Ishikawa (cell line): ENCODE results near the gene FSTL4.

Experiments used
- EP300 ChIP-seq: IDR thresholded peaks from 2 replicates; pipeline ENCODE4 v1.6.1; 2012; ENCODE audit warnings: borderline replicate concordance
- TF ChIP-seq, protein P1 (sequence below): IDR thresholded peaks from 2 replicates; pipeline ENCODE4 v1.6.1; 2012

DNA sequence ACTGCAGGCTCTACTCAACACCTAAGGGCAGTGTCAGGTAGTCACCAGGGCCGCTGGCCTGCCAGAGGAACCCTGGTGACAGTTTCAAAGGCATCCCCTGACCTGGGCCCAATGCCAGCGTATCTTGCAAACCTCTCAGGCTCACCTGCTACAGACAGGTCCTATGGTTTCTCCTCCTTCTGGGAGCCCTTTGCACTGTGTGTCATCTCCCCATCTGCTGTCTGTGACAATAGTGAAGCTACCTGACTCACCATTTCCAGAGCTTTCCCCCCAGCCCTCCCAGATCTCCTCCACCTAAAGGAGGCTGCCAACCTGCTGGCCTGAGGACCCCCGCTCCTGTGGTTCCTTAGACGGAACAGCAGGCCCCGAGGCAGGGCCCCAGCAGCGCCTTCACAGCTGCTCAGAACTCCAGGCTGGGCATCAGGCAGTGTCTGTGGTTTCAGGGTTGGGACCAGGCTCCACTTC, 203.1 kb downstream of the FSTL4 start:
- TF ChIP-seq, protein P1, sequence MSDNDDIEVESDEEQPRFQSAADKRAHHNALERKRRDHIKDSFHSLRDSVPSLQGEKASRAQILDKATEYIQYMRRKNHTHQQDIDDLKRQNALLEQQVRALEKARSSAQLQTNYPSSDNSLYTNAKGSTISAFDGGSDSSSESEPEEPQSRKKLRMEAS: no peak
- no peak for TF ChIP-seq EP300
